SK-N-SH treated with all-trans-retinoic acid at 6 μM for 48 hours (cell line): ENCODE results near the gene PRRC2C.

Experiments
- ATAC-seq: fragments of 200-7000 bp; cut with Tn5 transposase; 3 replicates; pipeline ENCODE4 v1.9.1; 2020; ENCODE audit warnings: mild to moderate bottlenecking, moderate library complexity
- ARNTL ChIP-seq: fragments of 450-650 bp; formaldehyde crosslinking; IDR thresholded peaks from 2 replicates; pipeline ENCODE4 v1.5.0; 2020; ENCODE audit warnings: low read depth, mild to moderate bottlenecking, moderate library complexity, borderline replicate concordance
- BACH2 ChIP-seq: fragments of 250-450 bp; sonication (Bioruptor Pico); IDR thresholded peaks from 2 replicates; pipeline ENCODE4 v1.9.0; 2021; ENCODE audit warnings: mild to moderate bottlenecking, borderline replicate concordance
- CREB5 ChIP-seq: fragments of 250-450 bp; sonication (Bioruptor Pico); IDR thresholded peaks from 2 replicates; pipeline ENCODE4 v1.5.1; 2020; ENCODE audit warnings: low read depth, mild to moderate bottlenecking, moderate library complexity
- CSDC2 ChIP-seq: fragments of 250-450 bp; sonication (Bioruptor Pico); IDR thresholded peaks from 2 replicates; pipeline ENCODE4 v1.5.0; 2020; ENCODE audit warnings: mild to moderate bottlenecking, moderate library complexity
- CSRNP3 ChIP-seq: fragments of 250-450 bp; sonication (Bioruptor Pico); IDR thresholded peaks from 2 replicates; pipeline ENCODE4 v1.5.1; 2021; ENCODE audit warnings: mild to moderate bottlenecking, moderate library complexity
- ESRRG ChIP-seq: fragments of 250-450 bp; sonication (Bioruptor Pico); IDR thresholded peaks from 2 replicates; pipeline ENCODE4 v1.6.1; 2021; ENCODE audit warnings: mild to moderate bottlenecking
- GLIS3 ChIP-seq: fragments of 250-450 bp; sonication (Bioruptor Pico); IDR thresholded peaks from 2 replicates; pipeline ENCODE4 v1.5.0; 2020; ENCODE audit warnings: mild to moderate bottlenecking, moderate library complexity
- ISL1 ChIP-seq: fragments of 250-450 bp; sonication (Bioruptor Pico); IDR thresholded peaks from 2 replicates; pipeline ENCODE4 v2.1.2; 2022; ENCODE audit warnings: mild to moderate bottlenecking, moderate library complexity
- OSR1 ChIP-seq: fragments of 250-450 bp; sonication (Bioruptor Pico); IDR thresholded peaks from 2 replicates; pipeline ENCODE4 v1.8.0; 2022; ENCODE audit warnings: moderate library complexity, mild to moderate bottlenecking, inconsistent platforms
- PATZ1 ChIP-seq: fragments of 250-450 bp; sonication (Bioruptor Pico); IDR thresholded peaks from 2 replicates; pipeline ENCODE4 v1.8.0; 2020; ENCODE audit warnings: mild to moderate bottlenecking, moderate library complexity, borderline replicate concordance
- POU6F1 ChIP-seq: fragments of 250-450 bp; sonication (Bioruptor Pico); IDR thresholded peaks from 2 replicates; pipeline ENCODE4 v1.8.0; 2021; ENCODE audit warnings: low read depth, mild to moderate bottlenecking, moderate library complexity, borderline replicate concordance
- PPARA ChIP-seq: fragments of 250-450 bp; sonication (Bioruptor Pico); IDR thresholded peaks from 2 replicates; pipeline ENCODE4 v1.5.0; 2020; ENCODE audit warnings: mild to moderate bottlenecking, borderline replicate concordance
- RARB ChIP-seq: fragments of 250-450 bp; sonication (Bioruptor Pico); IDR thresholded peaks from 2 replicates; pipeline ENCODE4 v1.8.0; 2021; ENCODE audit warnings: mild to moderate bottlenecking, moderate library complexity
- SNAI2 ChIP-seq: fragments of 250-450 bp; sonication (Bioruptor Pico); IDR thresholded peaks from 2 replicates; pipeline ENCODE4 v1.5.0; 2020; ENCODE audit warnings: mild to moderate bottlenecking, moderate library complexity
- TCF4 ChIP-seq: fragments of 250-450 bp; sonication (Bioruptor Pico); IDR thresholded peaks from 2 replicates; pipeline ENCODE4 v1.8.0; 2021; ENCODE audit warnings: mild to moderate bottlenecking, moderate library complexity, borderline replicate concordance
- TOX ChIP-seq: fragments of 250-450 bp; sonication (Bioruptor Pico); IDR thresholded peaks from 2 replicates; pipeline ENCODE4 v1.8.0; 2021; ENCODE audit warnings: mild to moderate bottlenecking, moderate library complexity, borderline replicate concordance
- TSHZ2 ChIP-seq: fragments of 250-450 bp; sonication (Bioruptor Pico); IDR thresholded peaks from 2 replicates; pipeline ENCODE4 v1.5.0; 2020; ENCODE audit warnings: mild to moderate bottlenecking, moderate library complexity
- ZC3H10 ChIP-seq: fragments of 250-450 bp; sonication (Bioruptor Pico); IDR thresholded peaks from 2 replicates; pipeline ENCODE4 v1.5.1; 2021; ENCODE audit warnings: mild to moderate bottlenecking, moderate library complexity
- ZFP3 ChIP-seq: fragments of 250-450 bp; sonication (Bioruptor Pico); IDR thresholded peaks from 2 replicates; pipeline ENCODE4 v1.5.0; 2020; ENCODE audit warnings: mild to moderate bottlenecking, moderate library complexity
- ZNF565 ChIP-seq: fragments of 450-650 bp; formaldehyde crosslinking; conservative IDR thresholded peaks from 2 replicates; pipeline ENCODE4 v1.5.0; 2020; ENCODE audit warnings: low read depth, mild to moderate bottlenecking, moderate library complexity
- ZNF70 ChIP-seq: fragments of 450-650 bp; formaldehyde crosslinking; IDR thresholded peaks from 2 replicates; pipeline ENCODE4 v1.5.0; 2020; ENCODE audit warnings: mild to moderate bottlenecking, moderate library complexity
- ZNF8 ChIP-seq: fragments of 450-650 bp; formaldehyde crosslinking; IDR thresholded peaks from 2 replicates; pipeline ENCODE4 v1.5.0; 2020; ENCODE audit warnings: mild to moderate bottlenecking, moderate library complexity

PRRC2C gene

GRCh38 chr1:171623651-171624331, 138.5 kb downstream of the PRRC2C start:
- ATAC-seq = no peak
- TF ChIP-seq CSDC2 (CRISPR knock-in tag) (no peak), CREB5 (CRISPR knock-in tag) (no peak), ZNF565 (CRISPR knock-in tag) (no peak), RARB (CRISPR knock-in tag) (no peak), PPARA (CRISPR knock-in tag) (no peak), CSRNP3 (CRISPR knock-in tag) (no peak), BACH2 (CRISPR knock-in tag) (no peak), ZNF70 (CRISPR knock-in tag) (no peak), ZC3H10 (CRISPR knock-in tag) (no peak), PATZ1 (no peak), OSR1 (CRISPR knock-in tag) (no peak), ARNTL (no peak), POU6F1 (CRISPR knock-in tag) (no peak), TOX (CRISPR knock-in tag) (no peak), ESRRG (no peak), ZNF8 (CRISPR knock-in tag) (no peak), GLIS3 (CRISPR knock-in tag) (no peak)

GRCh38 chr1:171625225-171625624, 139.9 kb downstream of the PRRC2C start:
- ATAC-seq = no peak
- TF ChIP-seq TSHZ2 (CRISPR knock-in tag) = no peak
- TF ChIP-seq CSDC2 (CRISPR knock-in tag) = no peak
- no peak for TF ChIP-seq POU6F1 (CRISPR knock-in tag)
- no peak for TF ChIP-seq RARB (CRISPR knock-in tag)
- TF ChIP-seq ISL1 (CRISPR knock-in tag) = no peak
- no peak for TF ChIP-seq ZC3H10 (CRISPR knock-in tag)
- TF ChIP-seq PPARA (CRISPR knock-in tag) = no peak
- no peak for TF ChIP-seq SNAI2 (CRISPR knock-in tag)
- no peak for TF ChIP-seq ARNTL
- TF ChIP-seq PATZ1 = no peak
- TF ChIP-seq OSR1 (CRISPR knock-in tag) = no peak
- TF ChIP-seq CREB5 (CRISPR knock-in tag) = no peak
- TF ChIP-seq ZNF8 (CRISPR knock-in tag) = no peak
- no peak for TF ChIP-seq TCF4 (CRISPR knock-in tag)
- no peak for TF ChIP-seq TOX (CRISPR knock-in tag)
- no peak for TF ChIP-seq ESRRG
- no peak for TF ChIP-seq ZFP3
- no peak for TF ChIP-seq BACH2 (CRISPR knock-in tag)
